ENCODE data around the gene SH3GL1. TPM values are rescaled to one million over a fixed set of nuclear protein-coding genes. Genes with fewer than 3 reads are reported as not detected.
A peak's percentile ranks its signal among the peaks of the same experiment; 100 is the strongest.

SH3GL1 gene
- total and polyA plus RNA-seq, 2 of the 4 experiments (the other 2 are of a cell fraction) = 28.1 to 138 TPM

GRCh38 chr19:4444765-4445741, 44.7 kb upstream of the SH3GL1 start:
- Histone ChIP-seq H4K8ac (ENCODE audit: low read depth in 2 of 2, low read length in 2 of 2) (no peak overlapping the region), H3K9me3 (ENCODE audit: control insufficient read depth, insufficient read depth, low read length) (no peaks in the 10 kb centered on the region), H2BK20ac (ENCODE audit: low read depth, low read length) (no peak overlapping the region), H3K79me1 (ENCODE audit: low read depth in 1 of 2, low read length in 2 of 2) (peaks cover 0 to 30% of the 10 kb centered on the region in 2 experiments; a peak in 3 of 4 replicates), H2AFZ (replicated peaks; ENCODE audit: low read length, poor library complexity) (no peak overlapping the region), H3K4me2 (ENCODE audit: low read depth, low read length) (no peak overlapping the region), H2BK120ac (ENCODE audit: low read depth, low read length) (no peak overlapping the region), H4K5ac (ENCODE audit: low read depth, low read length) (no peak overlapping the region), H3K4me3 (ENCODE audit: insufficient read depth, low read depth, low read length) (no peak overlapping the region), H2BK5ac (ENCODE audit: low read depth, low read length, poor library complexity, severe bottlenecking) (no peak overlapping the region), H2AK9ac (replicated peaks; ENCODE audit: low read depth, low read length, poor library complexity) (peak overlapping the region; percentile 78), H3K27ac (ENCODE audit: insufficient read depth, low read length) (no peak overlapping the region), H3K4ac (ENCODE audit: low read depth, low read length) (no peak overlapping the region), H2BK15ac (ENCODE audit: low read depth, low read length) (no peak overlapping the region), H3K23ac (ENCODE audit: low read depth, low read length) (no peak overlapping the region), H3K36me3 (ENCODE audit: control insufficient read depth, insufficient read depth, low read length) (peaks cover 57% of the 10 kb centered on the region), H4K20me1 (ENCODE audit: insufficient read depth, low read length) (peaks cover 10% of the 10 kb centered on the region; the same call in 1 of the 2 replicates), H4K91ac (ENCODE audit: insufficient read depth, low read depth, low read length) (no peak overlapping the region), H2AK5ac (ENCODE audit: low read depth, low read length) (no peak overlapping the region), H3K27me3 (ENCODE audit: control insufficient read depth, insufficient read depth, low read length) (no peaks in the 10 kb centered on the region), H3K9me1 (ENCODE audit: insufficient read depth, low read length) (peaks cover 2% of the 10 kb centered on the region; the same call in 1 of the 2 replicates), H3K9ac (ENCODE audit: low read depth, low read length) (no peak overlapping the region), H3K4me1 (ENCODE audit: control insufficient read depth, insufficient read depth, low read length) (no peaks in the 10 kb centered on the region; the same call in 1 of the 2 replicates), H3K14ac (replicated peaks; ENCODE audit: low read depth, low read length) (no peak overlapping the region), H3K56ac (ENCODE audit: extremely low read depth, insufficient read depth, low read length) (no peak overlapping the region), H3K18ac (ENCODE audit: low read depth, low read length) (no peak overlapping the region)
- TF ChIP-seq MXI1 (IDR thresholded peaks at IDR 0.05; ENCODE audit: borderline replicate concordance, low read depth, low read length) = no peak
- DNase-seq (no peak), ATAC-seq (ENCODE audit: low read depth) (peak; percentile 38; the same call in 1 of the 2 replicates)
- dilution Hi-C loops (cut with HindIII; ENCODE audit: low sequenced_read_pairs, unreplicated experiment) (no loop called here), in situ Hi-C loops (cut with MboI; ENCODE audit: low sequenced_read_pairs) (no loop called here), intact Hi-C loops (cut with micrococcal nuclease) (no loop called here)
- ChIA-PET CTCF (no interaction called here), POLR2A (ENCODE audit: unreplicated experiment) (interaction anchor here (0.5 kb wide), 1 partner anchor 40 kb away, joined by 4 read pairs; no protein-coding TSS in a partner anchor)
- TSS peak; percentile 94 for BruUV-seq (replicated peaks)
- 57% methylated on average over 9 of the region's 36 CpGs; no CpG with 5 or more reads in 1 of the 2 experiments for WGBS, 2 experiments (ENCODE audit: extremely low coverage in 2 of 2, insufficient read length in 1 of 2)

All from IMR-90 (cell line).